Activated naive CD4-positive, alpha-beta T cell (primary cell): ENCODE measurements around the gene ASB5.
"Not testable (repeated sequence)": the region's sequence is repeated elsewhere in the genome, so short reads cannot be mapped to it uniquely, and the experiment has no call there.

Experiments
- DNase-seq, 4 experiments: peaks; one replicate each; lab custom pipeline; 2025; lab: John Stamatoyannopoulos, UW

Gene ASB5

GRCh38 chr4:176217510-176217909, 51.5 kb downstream of the ASB5 start:
- DNase-seq = no peak

DNA sequence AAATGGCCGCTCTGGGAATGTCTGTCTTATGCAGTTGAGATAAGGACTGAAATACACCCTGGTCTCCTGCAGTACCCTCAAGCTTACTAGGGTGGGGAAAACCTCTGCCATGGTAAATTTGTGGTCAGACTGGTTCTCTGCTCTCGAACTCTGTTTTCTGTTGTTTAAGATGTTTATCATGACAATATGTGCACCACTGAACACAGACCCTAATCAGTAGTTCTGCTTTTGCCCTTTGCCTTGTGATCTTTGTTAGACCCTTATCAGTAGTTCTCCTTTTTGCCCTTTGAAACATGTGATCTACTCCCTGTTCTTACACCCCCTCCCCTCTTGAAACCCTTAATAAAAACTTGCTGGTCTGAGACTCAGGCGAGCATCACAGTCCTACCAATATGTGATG, 56.7 kb downstream of the ASB5 start:
- not testable (repeated sequence) for DNase-seq

DNA sequence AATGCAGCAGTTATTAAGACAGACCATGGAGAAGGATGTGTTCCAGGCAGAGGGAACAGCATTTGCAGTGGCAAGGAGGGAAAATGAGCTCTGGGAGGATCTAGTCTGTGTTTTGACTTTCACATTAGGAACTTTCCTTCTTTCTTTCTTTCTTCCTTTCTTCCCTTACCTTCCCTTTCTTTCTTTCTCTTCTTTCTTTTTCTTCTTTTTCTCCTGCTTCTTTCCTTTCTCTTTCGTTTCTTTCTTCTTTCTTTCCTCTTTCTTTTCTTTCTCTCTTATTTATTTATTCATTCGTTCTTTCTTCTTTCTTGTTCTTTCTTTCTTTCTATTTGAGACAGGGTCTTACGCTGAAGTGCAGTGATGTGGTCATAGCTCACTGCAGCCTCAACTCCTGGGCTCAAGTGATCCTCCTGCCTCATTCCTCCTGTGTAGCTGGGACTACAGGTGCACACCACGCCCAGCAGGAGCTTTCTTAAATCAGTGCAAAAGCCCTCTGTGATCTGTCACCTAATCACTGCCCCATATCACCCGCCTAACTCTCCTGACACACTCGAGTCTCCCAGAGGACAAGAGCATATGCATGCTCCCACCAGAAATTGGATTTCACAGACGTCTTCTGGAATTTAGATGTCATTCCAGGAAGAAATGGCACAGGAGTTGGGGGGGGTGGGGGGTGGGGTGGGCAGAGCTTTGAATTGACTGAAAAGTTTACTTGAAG, 58.3 kb downstream of the ASB5 start:
- no peak for DNase-seq

GRCh38 chr4:176210101-176210500, 58.9 kb downstream of the ASB5 start:
- no peak for DNase-seq

- no peak for DNase-seq
Observed at GRCh38 chr4:176209535-176209934, 59.5 kb downstream of the ASB5 start.

DNA sequence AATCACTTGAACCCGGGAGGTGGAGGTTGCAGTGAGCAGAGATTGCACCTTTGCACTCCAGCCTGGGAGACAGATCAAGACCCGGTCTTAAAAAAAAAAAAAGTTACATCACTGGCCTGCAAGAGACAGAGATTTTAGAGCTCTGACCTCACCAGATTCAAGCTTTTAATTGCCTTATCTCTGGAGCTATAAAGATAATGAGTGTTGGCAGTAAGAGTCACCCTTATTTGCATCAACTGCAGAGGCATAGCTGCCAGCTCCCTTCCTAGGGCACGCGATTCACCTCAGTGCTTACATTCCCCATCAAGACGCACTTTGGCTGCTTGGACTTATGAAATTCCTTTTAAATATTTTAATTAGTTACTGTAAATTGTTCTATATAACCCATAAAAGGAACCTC, 61.2 kb downstream of the ASB5 start:
- no peak for DNase-seq

- DNase-seq = no peak
Observed at GRCh38 chr4:176205299-176205698, 63.7 kb downstream of the ASB5 start.

DNA sequence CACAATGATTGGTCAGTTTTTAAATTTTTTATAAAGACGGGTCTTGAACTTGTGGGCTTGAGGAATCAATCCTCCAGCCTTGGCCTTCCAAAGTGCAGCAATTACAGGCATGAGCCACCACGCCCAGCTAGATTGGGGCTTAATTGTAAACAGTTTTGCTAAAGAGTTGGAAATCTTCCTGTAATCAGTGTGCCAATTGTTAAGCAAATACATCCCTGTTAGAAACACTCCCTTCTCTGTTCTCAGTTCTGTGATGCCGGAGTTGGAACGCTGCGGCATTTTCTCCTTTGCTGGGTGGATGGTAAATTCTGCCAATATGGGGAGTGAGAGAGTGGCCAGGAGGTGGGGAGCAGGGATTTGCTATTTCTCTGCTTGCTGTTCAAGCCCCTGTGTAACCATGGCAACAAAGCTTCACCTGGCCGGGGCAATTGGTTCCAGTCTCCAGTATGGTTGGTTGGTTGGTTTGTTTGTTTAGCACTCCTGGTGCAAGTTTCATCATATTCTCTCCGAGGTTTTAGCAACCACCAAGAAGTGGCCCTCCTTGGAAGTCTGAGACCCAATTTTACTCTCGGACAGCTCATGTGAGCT, 70.6 kb downstream of the ASB5 start:
- DNase-seq = no peak

DNA sequence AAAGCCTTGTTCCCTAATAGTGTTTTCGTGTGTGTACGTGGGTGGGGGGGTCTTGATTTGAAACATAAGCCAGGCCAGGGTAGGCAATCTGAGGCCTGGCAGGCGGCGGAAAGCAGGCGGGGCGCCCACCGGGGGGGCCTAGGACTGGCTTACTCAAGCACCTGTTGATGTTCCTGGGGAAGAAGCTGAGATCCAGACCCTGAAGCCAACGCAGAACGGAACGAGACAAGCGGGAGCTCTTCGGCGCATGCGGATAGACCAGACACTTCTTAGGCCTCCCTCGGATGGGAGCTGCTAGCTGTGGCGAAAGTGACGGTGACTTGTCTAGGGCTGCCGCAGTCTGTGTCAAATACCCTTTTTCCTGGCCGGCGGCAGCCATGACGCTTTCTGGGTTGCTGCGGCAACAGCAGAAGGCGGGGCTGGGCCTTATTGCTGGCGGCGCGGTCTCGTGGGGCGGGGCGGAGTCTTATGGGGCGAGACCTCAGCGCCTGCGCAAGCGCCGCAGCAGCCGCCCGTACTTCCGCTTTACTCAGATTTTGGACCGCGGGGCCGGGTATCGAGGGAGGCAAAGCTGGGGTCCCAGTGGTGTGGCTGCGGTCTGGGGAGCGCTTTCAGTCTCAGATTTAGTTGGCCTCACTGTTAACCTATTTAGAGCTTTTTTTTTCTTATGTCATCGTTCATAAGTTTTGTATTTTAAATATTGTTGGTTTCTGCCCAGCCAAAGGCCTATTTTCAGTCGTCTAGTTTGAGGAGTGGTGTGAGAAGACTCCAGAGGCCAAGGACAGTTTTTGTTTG, 73.6 kb downstream of the ASB5 start, which contains the start of gene SPATA4:
Gene SPATA4 (minus strand): TSS at position 402 of the 795 bp plus-strand sequence. CDS start 23 bp downstream, at position 379.
- DNase-seq = peak; percentile 74 to 93 (median 78)

DNA sequence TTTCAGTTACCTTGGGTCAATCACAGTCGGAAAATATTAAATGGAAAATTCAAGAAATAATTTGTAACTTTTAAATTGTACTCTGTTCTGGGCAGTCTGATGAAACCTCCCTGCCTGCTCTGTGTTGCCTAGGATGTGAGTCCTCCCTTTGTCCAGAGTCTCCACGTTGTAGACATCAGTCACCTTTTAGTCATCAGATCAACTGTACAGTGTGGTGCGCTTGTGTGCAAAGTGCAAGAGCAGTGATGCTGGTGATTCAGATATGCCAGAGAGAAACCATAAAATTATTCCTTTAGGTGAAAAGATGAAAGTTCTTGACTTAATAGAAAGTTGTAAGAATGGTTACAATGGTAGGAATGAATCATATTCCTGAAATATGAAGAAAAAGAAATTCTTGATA, 75.1 kb downstream of the ASB5 start:
- peak in 1 of 4 experiments; percentile 1 for DNase-seq

DNA sequence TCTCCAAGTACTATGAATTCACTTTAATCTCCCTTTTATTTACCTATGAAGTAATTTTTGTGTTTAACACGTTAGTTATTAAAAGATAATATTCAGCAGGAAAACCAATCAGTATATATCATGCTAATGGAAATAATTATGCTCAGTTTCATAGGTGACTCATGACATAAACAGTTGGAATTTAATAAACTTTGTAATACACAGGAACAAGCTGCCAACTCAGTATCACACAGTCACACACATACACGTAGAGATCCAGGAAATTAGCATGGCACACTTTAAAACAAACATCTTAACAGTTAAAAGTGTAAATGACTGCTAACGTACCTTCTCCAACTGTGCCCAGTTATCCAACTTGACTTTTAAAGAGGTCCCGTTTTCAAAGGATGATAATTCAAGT, 75.9 kb downstream of the ASB5 start:
- DNase-seq = no peak

GRCh38 chr4:176191974-176192373, 77.0 kb downstream of the ASB5 start:
- DNase-seq = no peak

GRCh38 chr4:176189891-176190795, 78.9 kb downstream of the ASB5 start:
- DNase-seq = no peak

DNA sequence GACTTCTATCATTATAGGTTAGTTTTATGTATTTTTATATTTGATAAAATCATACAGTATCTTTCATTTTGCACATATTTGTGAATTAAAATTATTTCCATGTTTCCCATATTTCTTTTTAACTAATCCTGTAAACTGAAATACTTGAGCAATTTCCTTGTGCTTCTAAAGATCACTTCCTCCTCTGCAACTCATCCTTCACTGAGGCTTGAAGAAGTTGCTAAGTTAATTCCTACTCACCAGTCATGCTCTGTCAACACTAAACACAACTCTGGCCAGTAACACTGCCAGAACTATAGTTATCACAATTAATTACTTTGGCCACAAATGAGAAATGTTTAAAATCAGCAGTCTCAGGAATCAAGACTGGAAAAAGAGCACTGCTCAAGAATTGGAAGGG, 80.4 kb downstream of the ASB5 start:
- DNase-seq = no peak

GRCh38 chr4:176187624-176188023, 81.4 kb downstream of the ASB5 start:
- no peak for DNase-seq

DNA sequence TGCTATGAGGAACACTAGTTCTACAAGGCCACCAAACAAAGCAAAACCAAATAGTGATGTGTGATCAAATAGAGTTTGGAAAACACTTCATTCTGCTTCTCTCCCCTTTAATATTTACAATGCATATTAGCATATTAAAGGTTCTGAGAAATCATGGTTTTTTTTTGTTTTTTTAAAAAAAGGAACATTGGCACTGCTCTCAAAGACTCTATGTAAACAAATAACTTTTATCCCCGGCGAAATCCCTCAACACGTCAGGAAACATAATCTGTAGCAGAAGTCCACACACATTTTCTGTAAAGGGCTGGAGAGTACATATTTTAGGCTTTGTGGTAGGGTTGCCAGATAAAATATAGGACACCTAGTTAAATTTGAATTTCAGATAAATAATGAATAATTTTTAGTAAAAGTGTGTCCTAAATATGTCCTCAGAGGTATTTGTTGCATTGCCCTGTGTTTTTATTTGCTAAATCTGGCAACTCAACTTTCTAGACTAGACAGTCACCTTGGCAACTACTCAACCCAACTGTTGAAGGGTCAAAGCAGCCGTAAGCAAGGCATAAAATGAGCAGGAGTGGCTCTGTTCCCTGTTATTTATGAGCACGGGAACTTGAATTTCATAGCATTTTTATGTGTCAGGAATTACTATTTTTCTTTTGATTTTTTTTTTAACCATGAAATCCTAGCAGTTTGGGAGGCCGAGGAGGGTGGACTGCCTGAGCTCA, 82.2 kb downstream of the ASB5 start:
- no peak for DNase-seq

DNA sequence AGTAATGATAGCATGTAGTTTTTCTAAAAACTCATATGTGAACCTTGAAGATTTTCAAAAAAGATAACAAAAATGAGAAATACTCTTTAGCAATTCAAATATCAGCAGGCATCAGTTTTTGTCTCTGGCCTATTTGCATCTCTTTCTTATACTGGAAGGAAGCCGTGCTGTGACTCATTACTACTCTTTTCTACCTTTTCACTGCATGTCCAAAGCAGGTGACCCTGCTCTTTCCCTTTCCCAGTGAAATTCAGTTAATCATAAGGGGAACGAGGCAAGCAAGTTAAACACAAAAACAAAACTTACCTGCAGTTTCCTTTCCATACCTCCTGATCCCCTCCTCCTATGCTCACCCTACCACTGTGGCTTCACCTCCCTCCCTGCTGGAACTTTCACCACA, 83.0 kb downstream of the ASB5 start:
- DNase-seq = no peak

DNA sequence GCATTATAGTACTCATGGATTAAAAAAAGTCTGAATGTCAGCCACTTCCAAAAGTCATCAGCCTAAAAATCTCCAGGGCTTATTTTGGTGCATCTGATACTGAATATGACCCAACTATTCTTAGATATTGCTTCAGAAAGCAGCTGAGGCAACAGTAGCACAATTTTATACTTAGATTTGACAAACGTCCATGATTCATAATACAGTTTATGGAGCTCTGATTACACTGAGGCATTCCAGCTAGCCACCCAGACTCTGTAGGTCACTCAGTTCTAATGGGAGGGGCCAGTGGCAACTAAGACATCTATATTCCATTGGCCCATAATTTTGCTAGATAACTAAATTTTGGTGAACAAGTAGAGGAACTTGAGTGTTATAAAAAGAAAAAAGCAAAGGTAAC, 84.0 kb downstream of the ASB5 start:
- no peak for DNase-seq
